22Rv1 (cell line): Measurements from ENCODE around the gene FAIM.

Source experiments
- CTCF ChIP-seq: fragments of 450-650 bp; IDR thresholded peaks from 2 replicates; pipeline ENCODE4 v1.5.1; 2017; ENCODE audit warnings: mild to moderate bottlenecking
- ZFX ChIP-seq: fragments of 450-650 bp; IDR thresholded peaks from 2 replicates; pipeline ENCODE4 v1.6.1; 2017; ENCODE audit warnings: antibody characterized with exemption, borderline replicate concordance

GRCh38 chr3:138593488-138594149 is 15.0 kb upstream of the FAIM start:
- no peak for TF ChIP-seq CTCF
- TF ChIP-seq ZFX, result no peak
